PC-3 (cell line): ENCODE data around the gene PPP1R9B. TPM values are rescaled to one million over a fixed set of nuclear protein-coding genes. Genes with fewer than 3 reads are reported as not detected.

Experiments
- ATAC-seq: fragments of 200-7000 bp; cut with Tn5 transposase; 2 replicates; pipeline ENCODE4 v1.9.1; 2020; ENCODE audit warnings: mild to moderate bottlenecking, moderate library complexity
- BruUV-seq: library from RNA; stranded (reverse); fragments of 400-500 nt; replicated peaks from 2 replicates; lab custom pipeline; 2021; lab: Mats Ljungman, UMichigan
- CTCF ChIA-PET: fragments of 300-600 bp; sonication (Branson Sonifier 250); formaldehyde crosslinking; loops from one replicate; lab custom pipeline; 2022; ENCODE audit warnings: antibody characterized with exemption; lab: Charles Lee
- POLR2A ChIA-PET: fragments of 300-600 bp; sonication (Branson Sonifier 250); formaldehyde crosslinking; loops from one replicate; lab custom pipeline; 2022; ENCODE audit warnings: antibody characterized with exemption; ENCODE audit not compliant: unreplicated experiment; lab: Charles Lee
- DNase-seq: peaks from one replicate; pipeline ENCODE4 v3.0.0-alpha.2; 2015
- H2AFZ ChIP-seq: fragments of 300-600 bp; sonication (generic); 2 replicates; pipeline ENCODE4 v1.6.0; 2016; ENCODE audit warnings: antibody characterized with exemption, low read length
- H3F3A ChIP-seq: fragments of 300-600 bp; sonication (generic); one replicate; pipeline ENCODE4 v1.6.0; 2017; ENCODE audit warnings: antibody characterized with exemption, low read length, control low read depth, mild to moderate bottlenecking; ENCODE audit not compliant: unreplicated experiment
- H3K27ac ChIP-seq: fragments of 300-600 bp; sonication (generic); 2 replicates; pipeline ENCODE4 v1.5.1; 2016; ENCODE audit warnings: mild to moderate bottlenecking, low read length
- H3K27me3 ChIP-seq: fragments of 300-600 bp; sonication (generic); 2 replicates; pipeline ENCODE4 v1.6.1; 2016; ENCODE audit warnings: low read length, mixed read lengths
- H3K36me3 ChIP-seq: fragments of 300-600 bp; sonication (generic); 2 replicates; pipeline ENCODE4 v1.6.1; 2016; ENCODE audit warnings: low read depth, mixed run types, low read length, mixed read lengths
- H3K4me1 ChIP-seq: fragments of 300-600 bp; sonication (generic); 2 replicates; pipeline ENCODE4 v1.5.1; 2016; ENCODE audit warnings: low read length; ENCODE audit not compliant: insufficient read depth
- H3K4me2 ChIP-seq: fragments of 300-600 bp; sonication (generic); 2 replicates; pipeline ENCODE4 v1.6.0; 2016; ENCODE audit warnings: low read length
- H3K4me3 ChIP-seq: fragments of 300-600 bp; sonication (generic); 2 replicates; pipeline ENCODE4 v1.5.1; 2016; ENCODE audit warnings: mild to moderate bottlenecking, low read length, mixed read lengths
- H3K79me2 ChIP-seq: fragments of 300-600 bp; sonication (generic); 2 replicates; pipeline ENCODE4 v1.6.1; 2017; ENCODE audit warnings: low read length, mixed read lengths
- H3K9ac ChIP-seq: fragments of 300-600 bp; sonication (generic); 2 replicates; pipeline ENCODE4 v1.6.0; 2016; ENCODE audit warnings: mild to moderate bottlenecking, low read length
- H3K9me2 ChIP-seq: fragments of 300-600 bp; sonication (generic); replicated peaks from 2 replicates; pipeline ENCODE4 v1.6.1; 2016; ENCODE audit warnings: mixed run types, low read length, mixed read lengths
- H3K9me3 ChIP-seq: fragments of 300-600 bp; sonication (generic); 2 replicates; pipeline ENCODE4 v1.6.1; 2016; ENCODE audit warnings: low read length, mixed read lengths
- H4K20me1 ChIP-seq: fragments of 300-600 bp; sonication (generic); 2 replicates; pipeline ENCODE4 v1.6.1; 2016; ENCODE audit warnings: low read length, mixed read lengths
- EZH2 ChIP-seq: fragments of 300-600 bp; sonication (generic); IDR thresholded peaks from one replicate; pipeline ENCODE4 v1.6.1; 2017; ENCODE audit warnings: antibody characterized with exemption, mild to moderate bottlenecking, low read length; ENCODE audit not compliant: unreplicated experiment
- EZH2phosphoT487 ChIP-seq: fragments of 300-600 bp; sonication (generic); IDR thresholded peaks from 2 replicates; pipeline ENCODE4 v1.6.1; 2018; ENCODE audit warnings: mild to moderate bottlenecking, antibody characterized with exemption, low read length, borderline replicate concordance
- intact Hi-C: fragments of 100-400 bp; cut with micrococcal nuclease; formaldehyde crosslinking; loops from 2 replicates; pipeline ENCODE4 v1.9.0; 2023
- total RNA-seq: library from RNA; depleted of rRNA; stranded (reverse); fragments of >200 nt; gene quantifications from 2 replicates; pipeline ENCODE4 v1.2.3, GENCODE V29; 2014
- TF ChIP-seq, protein P1 (sequence below): fragments of 300-600 bp; sonication (generic); conservative IDR thresholded peaks from 2 replicates; pipeline ENCODE4 v1.5.1; 2017; ENCODE audit warnings: antibody characterized with exemption, low read depth, mild to moderate bottlenecking, low read length

PPP1R9B gene
- total RNA-seq, 1 experiment from 2014 or later = 67.7 TPM

GRCh38 chr17:50094753-50095619 lies 55.5 kb downstream of the PPP1R9B start, which contains the start of gene PDK2:
Gene PDK2 (plus strand): TSS chr17:50095351. CDS start chr17:50095436, 85 bp downstream.
- Histone ChIP-seq H3K27me3 (no peaks in the 10 kb centered on the region), H3K9me3 (no peaks in the 10 kb centered on the region), H3K9me2 (no peaks in the 10 kb centered on the region), H3K4me3 (peak within 1 kb of the TSS; percentile 88), H2AFZ (peak within 1 kb of the TSS; percentile 95), H3K36me3 (peaks cover 4% of the 10 kb centered on the region), H3K9ac (peak within 1 kb of the TSS; percentile 76), H4K20me1 (no peaks in the 10 kb centered on the region), H3F3A (peaks cover 12% of the 10 kb centered on the region), H3K79me2 (peaks cover 9% of the 10 kb centered on the region), H3K27ac (peak within 1 kb of the TSS; percentile 20), H3K4me2 (peak within 1 kb of the TSS; percentile 96), H3K4me1 (peaks cover 14% of the 10 kb centered on the region)
- POLR2A ChIA-PET = interaction anchor here (0.8 kb wide), 1 partner anchor 32 kb away, joined by 3 read pairs; no protein-coding TSS in a partner anchor
- peak; percentile 99 for DNase-seq
- peak; percentile 82 for ATAC-seq
- BruUV-seq = TSS peak; percentile 37
- CTCF ChIA-PET = interaction anchor here (0.6 to 1.7 kb wide), 17 partner anchors 13 to 349 kb away, joined by 3 to 11 read pairs (median 4); partner anchors contain the start of genes ITGA3 and PPP1R9B
- intact Hi-C loops = loop anchor here (1.0 to 2.0 kb wide), 7 partner anchors 32 to 202 kb away; partner anchors contain the start of gene PPP1R9B
- no peak for TF ChIP-seq EZH2
- TF ChIP-seq EZH2phosphoT487 = no peak
- TF ChIP-seq, protein P1, sequence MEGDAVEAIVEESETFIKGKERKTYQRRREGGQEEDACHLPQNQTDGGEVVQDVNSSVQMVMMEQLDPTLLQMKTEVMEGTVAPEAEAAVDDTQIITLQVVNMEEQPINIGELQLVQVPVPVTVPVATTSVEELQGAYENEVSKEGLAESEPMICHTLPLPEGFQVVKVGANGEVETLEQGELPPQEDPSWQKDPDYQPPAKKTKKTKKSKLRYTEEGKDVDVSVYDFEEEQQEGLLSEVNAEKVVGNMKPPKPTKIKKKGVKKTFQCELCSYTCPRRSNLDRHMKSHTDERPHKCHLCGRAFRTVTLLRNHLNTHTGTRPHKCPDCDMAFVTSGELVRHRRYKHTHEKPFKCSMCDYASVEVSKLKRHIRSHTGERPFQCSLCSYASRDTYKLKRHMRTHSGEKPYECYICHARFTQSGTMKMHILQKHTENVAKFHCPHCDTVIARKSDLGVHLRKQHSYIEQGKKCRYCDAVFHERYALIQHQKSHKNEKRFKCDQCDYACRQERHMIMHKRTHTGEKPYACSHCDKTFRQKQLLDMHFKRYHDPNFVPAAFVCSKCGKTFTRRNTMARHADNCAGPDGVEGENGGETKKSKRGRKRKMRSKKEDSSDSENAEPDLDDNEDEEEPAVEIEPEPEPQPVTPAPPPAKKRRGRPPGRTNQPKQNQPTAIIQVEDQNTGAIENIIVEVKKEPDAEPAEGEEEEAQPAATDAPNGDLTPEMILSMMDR = no peak

GRCh38 chr17:50094243-50094752 lies 56.2 kb downstream of the PPP1R9B start:
- Histone ChIP-seq H2AFZ (peak overlapping the region; percentile 94), H3K4me3 (peak overlapping the region; percentile 88), H3K9me3 (no peaks in the 10 kb centered on the region), H4K20me1 (no peaks in the 10 kb centered on the region), H3K79me2 (peaks cover 9% of the 10 kb centered on the region), H3K9ac (peak overlapping the region; percentile 21), H3K9me2 (no peaks in the 10 kb centered on the region), H3K27ac (peak overlapping the region; percentile 20), H3F3A (peaks cover 12% of the 10 kb centered on the region), H3K36me3 (peaks cover 11% of the 10 kb centered on the region), H3K27me3 (no peaks in the 10 kb centered on the region), H3K4me2 (peak overlapping the region; percentile 96), H3K4me1 (peaks cover 14% of the 10 kb centered on the region)
- intact Hi-C loops = loop anchor here (1.0 to 2.0 kb wide), 7 partner anchors 31 to 203 kb away; partner anchors contain the start of gene PPP1R9B
- ATAC-seq = peak; percentile 55
- DNase-seq = peak; percentile 97
- POLR2A ChIA-PET = interaction anchor here (0.8 to 1.0 kb wide), 2 partner anchors 32 to 228 kb away, joined by 3 read pairs; no protein-coding TSS in a partner anchor
- CTCF ChIA-PET = interaction anchor here (0.6 to 1.7 kb wide), 21 partner anchors 12 to 349 kb away, joined by 3 to 11 read pairs (median 4); partner anchors contain the start of genes ITGA3 and PPP1R9B
- TF ChIP-seq EZH2phosphoT487 = no peak
- TF ChIP-seq, protein P1 = peak; percentile 96
- no TSS peak for BruUV-seq
